ENCODE measurements around the gene OR51V1.
"Not testable (repeated sequence)": the region's sequence is repeated elsewhere in the genome, so short reads cannot be mapped to it uniquely, and the experiment has no call there.

Gene OR51V1, protein sequence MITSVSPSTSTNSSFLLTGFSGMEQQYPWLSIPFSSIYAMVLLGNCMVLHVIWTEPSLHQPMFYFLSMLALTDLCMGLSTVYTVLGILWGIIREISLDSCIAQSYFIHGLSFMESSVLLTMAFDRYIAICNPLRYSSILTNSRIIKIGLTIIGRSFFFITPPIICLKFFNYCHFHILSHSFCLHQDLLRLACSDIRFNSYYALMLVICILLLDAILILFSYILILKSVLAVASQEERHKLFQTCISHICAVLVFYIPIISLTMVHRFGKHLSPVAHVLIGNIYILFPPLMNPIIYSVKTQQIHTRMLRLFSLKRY

DNA sequence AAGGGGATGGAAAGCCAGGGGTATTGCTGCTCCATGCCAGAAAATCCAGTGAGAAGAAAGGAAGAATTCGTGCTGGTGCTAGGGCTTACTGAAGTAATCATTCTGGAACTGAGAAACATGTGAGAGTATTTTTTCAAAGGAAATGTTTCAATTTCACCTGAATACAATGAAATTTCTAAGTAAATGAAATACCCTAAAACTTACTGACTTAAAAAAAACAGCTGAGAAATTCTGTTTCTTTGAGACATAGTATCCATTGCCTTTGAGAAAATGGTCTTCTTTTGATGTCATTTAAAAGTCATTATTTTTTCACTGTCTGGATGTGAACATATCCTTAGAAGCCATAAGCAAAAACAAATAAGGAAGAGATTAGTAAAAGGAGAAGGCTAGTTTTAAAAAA, at the start of gene OR51V1:
OR51V1 (minus strand) TSS at position 101 of the 400 bp plus-strand sequence; CDS start at position 101, 0 bp downstream.
- Histone ChIP-seq H3F3A (ENCODE audit: control insufficient read depth, insufficient read depth) (no peaks in the 10 kb centered on the region), H3K9me2 (replicated peaks; ENCODE audit: control insufficient read depth, low read length) (no peaks in the 10 kb centered on the region), H3K27ac (ENCODE audit: low read depth, low read length) (no peak within 1 kb of the TSS), H3K36me3 (ENCODE audit: control insufficient read depth, low read length) (no peaks in the 10 kb centered on the region), H3K4me2 (ENCODE audit: low read length) (no peak within 1 kb of the TSS), H3K4me3 (ENCODE audit: low read length) (no peak within 1 kb of the TSS), H3K4me1 (ENCODE audit: control insufficient read depth, low read length) (no peaks in the 10 kb centered on the region), H4K20me1 (ENCODE audit: control insufficient read depth, insufficient read depth, low read depth, low read length) (no peaks in the 10 kb centered on the region), H3K27me3 (ENCODE audit: control insufficient read depth, low read length) (no peaks in the 10 kb centered on the region), H3K79me2 (ENCODE audit: control insufficient read depth, low read length) (no peaks in the 10 kb centered on the region), H3K9me3 (ENCODE audit: control insufficient read depth, insufficient read depth, low read length) (no peaks in the 10 kb centered on the region)
- TF ChIP-seq EZH2phosphoT487 (IDR thresholded peaks at IDR 0.05; ENCODE audit: borderline replicate concordance, low read length), result no peak
- TF ChIP-seq, protein P1, sequence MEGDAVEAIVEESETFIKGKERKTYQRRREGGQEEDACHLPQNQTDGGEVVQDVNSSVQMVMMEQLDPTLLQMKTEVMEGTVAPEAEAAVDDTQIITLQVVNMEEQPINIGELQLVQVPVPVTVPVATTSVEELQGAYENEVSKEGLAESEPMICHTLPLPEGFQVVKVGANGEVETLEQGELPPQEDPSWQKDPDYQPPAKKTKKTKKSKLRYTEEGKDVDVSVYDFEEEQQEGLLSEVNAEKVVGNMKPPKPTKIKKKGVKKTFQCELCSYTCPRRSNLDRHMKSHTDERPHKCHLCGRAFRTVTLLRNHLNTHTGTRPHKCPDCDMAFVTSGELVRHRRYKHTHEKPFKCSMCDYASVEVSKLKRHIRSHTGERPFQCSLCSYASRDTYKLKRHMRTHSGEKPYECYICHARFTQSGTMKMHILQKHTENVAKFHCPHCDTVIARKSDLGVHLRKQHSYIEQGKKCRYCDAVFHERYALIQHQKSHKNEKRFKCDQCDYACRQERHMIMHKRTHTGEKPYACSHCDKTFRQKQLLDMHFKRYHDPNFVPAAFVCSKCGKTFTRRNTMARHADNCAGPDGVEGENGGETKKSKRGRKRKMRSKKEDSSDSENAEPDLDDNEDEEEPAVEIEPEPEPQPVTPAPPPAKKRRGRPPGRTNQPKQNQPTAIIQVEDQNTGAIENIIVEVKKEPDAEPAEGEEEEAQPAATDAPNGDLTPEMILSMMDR (IDR thresholded peaks at IDR 0.05; ENCODE audit: low read depth, low read length, poor library complexity, severe bottlenecking), result no peak

DNA sequence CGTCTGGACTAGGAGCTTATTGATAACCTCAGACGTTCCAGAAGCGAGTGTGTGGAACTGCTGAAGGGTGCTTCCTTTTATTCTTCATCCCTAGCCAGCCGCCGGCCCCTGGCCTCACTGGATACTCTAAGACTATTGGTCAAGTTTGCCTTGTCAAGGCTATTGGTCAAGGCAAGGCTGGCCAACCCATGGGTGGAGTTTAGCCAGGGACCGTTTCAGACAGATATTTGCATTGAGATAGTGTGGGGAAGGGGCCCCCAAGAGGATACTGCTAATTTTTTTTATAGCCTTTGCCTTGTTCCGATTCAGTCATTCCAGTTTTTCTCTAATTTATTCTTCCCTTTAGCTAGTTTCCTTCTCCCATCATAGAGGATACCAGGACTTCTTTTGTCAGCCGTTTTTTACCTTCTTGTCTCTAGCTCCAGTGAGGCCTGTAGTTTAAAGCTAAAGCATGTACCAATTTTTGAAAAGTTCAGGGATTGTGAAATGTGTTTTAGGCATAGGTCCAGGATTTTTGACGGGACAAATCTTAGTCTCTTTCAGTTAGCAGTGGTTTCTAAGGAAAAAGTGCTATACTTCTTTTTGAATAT, 49.4 kb upstream of the OR51V1 start, which contains the start of gene HBG1:
HBG1 (minus strand) TSS at position 51 of the 590 bp plus-strand sequence. CDS start 53 bp downstream, outside the sequence.
- H3K27me3 ChIP-seq (ENCODE audit: control insufficient read depth, low read length); H3K9me3 ChIP-seq (ENCODE audit: control insufficient read depth, insufficient read depth, low read length); H3K4me3 ChIP-seq (ENCODE audit: low read length); H3F3A ChIP-seq (ENCODE audit: control insufficient read depth, insufficient read depth); H3K4me2 ChIP-seq (ENCODE audit: low read length); H3K79me2 ChIP-seq (ENCODE audit: control insufficient read depth, low read length); H4K20me1 ChIP-seq (ENCODE audit: control insufficient read depth, insufficient read depth, low read depth, low read length); H3K27ac ChIP-seq (ENCODE audit: low read depth, low read length); H3K4me1 ChIP-seq (ENCODE audit: control insufficient read depth, low read length); H3K36me3 ChIP-seq (ENCODE audit: control insufficient read depth, low read length); H3K9me2 ChIP-seq (replicated peaks; ENCODE audit: control insufficient read depth, low read length): not testable (repeated sequence)

DNA sequence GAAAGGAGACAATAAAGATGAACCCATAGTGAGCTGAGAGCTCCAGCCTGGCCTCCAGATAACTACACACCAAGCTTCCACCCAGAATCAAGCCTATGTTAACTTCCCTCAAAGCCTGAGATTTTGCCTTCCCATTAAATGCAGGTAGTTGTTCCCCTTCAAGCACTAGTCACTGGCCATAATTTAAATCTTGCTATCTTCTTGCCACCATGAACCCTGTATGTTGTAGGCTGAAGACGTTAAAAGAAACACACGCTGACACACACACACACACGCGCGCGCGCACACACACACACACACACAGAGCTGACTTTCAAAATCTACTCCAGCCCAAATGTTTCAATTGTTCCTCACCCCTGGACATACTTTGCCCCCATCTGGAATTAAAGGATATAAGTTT, 48.0 kb upstream of the OR51V1 start:
- H3K4me2 ChIP-seq (ENCODE audit: low read length); H3K27ac ChIP-seq (ENCODE audit: low read depth, low read length); H3K27me3 ChIP-seq (ENCODE audit: control insufficient read depth, low read length); H3K9me3 ChIP-seq (ENCODE audit: control insufficient read depth, insufficient read depth, low read length); H3K4me3 ChIP-seq (ENCODE audit: low read length); H3F3A ChIP-seq (ENCODE audit: control insufficient read depth, insufficient read depth); H3K4me1 ChIP-seq (ENCODE audit: control insufficient read depth, low read length); H3K36me3 ChIP-seq (ENCODE audit: control insufficient read depth, low read length); H4K20me1 ChIP-seq (ENCODE audit: control insufficient read depth, insufficient read depth, low read depth, low read length); H3K79me2 ChIP-seq (ENCODE audit: control insufficient read depth, low read length); H3K9me2 ChIP-seq (replicated peaks; ENCODE audit: control insufficient read depth, low read length): not testable (repeated sequence)

DNA sequence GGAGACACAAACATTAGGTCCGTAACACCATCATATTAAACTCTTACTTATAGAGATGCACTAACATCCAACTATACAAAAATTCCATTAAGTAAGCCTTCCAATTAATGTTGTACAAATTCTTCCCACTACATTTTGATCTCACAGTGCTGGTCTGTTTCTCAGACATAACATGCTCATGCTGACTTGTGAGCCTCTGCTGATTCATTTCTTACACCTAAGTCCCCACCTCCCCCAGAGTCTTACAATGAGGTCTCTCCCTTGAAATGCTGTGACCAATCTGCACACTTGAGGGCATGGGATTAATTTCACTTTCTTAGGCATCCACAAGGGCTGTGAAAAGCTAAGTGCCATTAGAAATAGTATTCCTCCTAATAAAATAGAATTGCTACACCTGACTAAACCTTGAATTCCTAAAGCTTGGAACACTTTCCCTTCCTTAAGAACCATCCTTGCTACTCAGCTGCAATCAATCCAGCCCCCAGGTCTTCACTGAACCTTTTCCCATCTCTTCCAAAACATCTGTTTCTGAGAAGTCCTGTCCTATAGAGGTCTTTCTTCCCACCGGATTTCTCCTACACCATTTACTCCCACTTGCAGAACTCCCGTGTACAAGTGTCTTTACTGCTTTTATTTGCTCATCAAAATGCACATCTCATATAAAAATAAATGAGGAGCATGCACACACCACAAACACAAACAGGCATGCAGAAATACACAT, 47.1 kb upstream of the OR51V1 start:
- Histone ChIP-seq H4K20me1 (ENCODE audit: control insufficient read depth, insufficient read depth, low read depth, low read length) (no peaks in the 10 kb centered on the region), H3K9me2 (replicated peaks; ENCODE audit: control insufficient read depth, low read length) (no peaks in the 10 kb centered on the region), H3K27me3 (ENCODE audit: control insufficient read depth, low read length) (no peaks in the 10 kb centered on the region), H3K79me2 (ENCODE audit: control insufficient read depth, low read length) (no peaks in the 10 kb centered on the region), H3K4me2 (ENCODE audit: low read length) (no peak overlapping the region), H3K27ac (ENCODE audit: low read depth, low read length) (no peak overlapping the region), H3K9me3 (ENCODE audit: control insufficient read depth, insufficient read depth, low read length) (no peaks in the 10 kb centered on the region), H3F3A (ENCODE audit: control insufficient read depth, insufficient read depth) (no peaks in the 10 kb centered on the region), H3K4me1 (ENCODE audit: control insufficient read depth, low read length) (no peaks in the 10 kb centered on the region), H3K4me3 (ENCODE audit: low read length) (no peak overlapping the region), H3K36me3 (ENCODE audit: control insufficient read depth, low read length) (no peaks in the 10 kb centered on the region)
- TF ChIP-seq EZH2phosphoT487 (IDR thresholded peaks at IDR 0.05; ENCODE audit: borderline replicate concordance, low read length), result no peak
- TF ChIP-seq, protein P1 (IDR thresholded peaks at IDR 0.05; ENCODE audit: low read depth, low read length, poor library complexity, severe bottlenecking), result no peak

All from DOHH2 (cell line).